Measurements from ENCODE around the gene MEF2A.

The MEF2A gene

DNA sequence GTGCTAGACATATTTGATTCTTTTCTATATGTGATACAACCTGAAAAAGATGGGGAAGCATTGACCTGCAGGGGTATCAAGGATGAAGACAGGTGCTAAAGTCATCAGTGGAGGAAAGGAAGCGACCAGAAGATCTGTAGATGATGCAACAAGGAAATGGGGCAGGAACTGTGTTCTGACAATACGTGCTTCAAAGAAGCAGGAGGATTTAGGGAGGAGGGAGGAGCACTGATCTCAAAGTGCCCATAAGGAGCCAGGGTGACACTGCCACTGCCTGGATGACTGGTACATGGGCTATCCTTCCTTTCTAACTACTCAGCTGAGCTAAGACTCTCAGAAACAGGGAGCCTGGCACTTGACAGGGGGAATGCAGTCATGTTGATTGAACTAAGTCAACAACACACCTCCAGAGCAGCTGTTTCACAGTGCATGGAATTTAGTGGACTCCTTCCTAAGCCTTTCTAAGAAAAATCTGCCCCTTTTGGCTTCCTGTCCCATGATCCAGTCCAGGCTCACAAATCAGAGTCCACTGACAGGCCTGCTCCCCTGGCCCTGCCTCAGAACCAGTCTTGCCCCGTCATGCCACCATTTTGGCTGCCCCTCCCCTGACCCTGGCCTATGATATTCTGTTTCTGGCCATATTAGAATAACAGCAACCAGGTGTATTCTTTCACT, 155.5 kb downstream of the MEF2A start:
- no peak overlapping the region for H3K4me3 ChIP-seq (ENCODE audit: low read depth, low read length)
- no peak for TF ChIP-seq CTCF (IDR thresholded peaks at IDR 0.05; ENCODE audit: insufficient read depth, low read depth, low read length, missing control alignments)
- no peak for DNase-seq (ENCODE audit: low read depth)

- DNase-seq (ENCODE audit: low read depth), result no peak
- no peak overlapping the region for H3K4me3 ChIP-seq (ENCODE audit: low read depth, low read length)
- TF ChIP-seq CTCF (IDR thresholded peaks at IDR 0.05; ENCODE audit: insufficient read depth, low read depth, low read length, missing control alignments), result no peak
Measured at GRCh38 chr15:99721896-99722295, 156.1 kb downstream of the MEF2A start.

DNA sequence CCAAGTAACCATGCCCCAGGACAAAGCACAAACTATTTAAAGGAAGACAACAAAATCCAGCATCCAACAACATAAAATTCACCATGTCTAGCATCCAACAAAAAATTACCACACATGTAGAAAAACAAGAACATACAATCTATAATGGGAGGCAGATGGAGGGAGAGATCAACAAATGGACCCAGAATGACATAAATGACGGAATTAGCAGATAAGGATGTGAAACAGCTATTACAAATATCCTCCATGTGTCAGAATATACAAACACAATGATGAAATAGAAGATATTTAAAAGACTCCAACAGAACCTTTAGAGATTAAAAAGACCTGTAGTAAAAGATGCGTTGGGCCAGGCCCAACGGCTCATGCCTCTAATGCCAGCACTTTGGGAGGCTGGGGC, 156.6 kb downstream of the MEF2A start:
- no peak for TF ChIP-seq CTCF (IDR thresholded peaks at IDR 0.05; ENCODE audit: insufficient read depth, low read depth, low read length, missing control alignments)
- H3K4me3 ChIP-seq (ENCODE audit: low read depth, low read length), result no peak overlapping the region
- no peak for DNase-seq (ENCODE audit: low read depth)

DNA sequence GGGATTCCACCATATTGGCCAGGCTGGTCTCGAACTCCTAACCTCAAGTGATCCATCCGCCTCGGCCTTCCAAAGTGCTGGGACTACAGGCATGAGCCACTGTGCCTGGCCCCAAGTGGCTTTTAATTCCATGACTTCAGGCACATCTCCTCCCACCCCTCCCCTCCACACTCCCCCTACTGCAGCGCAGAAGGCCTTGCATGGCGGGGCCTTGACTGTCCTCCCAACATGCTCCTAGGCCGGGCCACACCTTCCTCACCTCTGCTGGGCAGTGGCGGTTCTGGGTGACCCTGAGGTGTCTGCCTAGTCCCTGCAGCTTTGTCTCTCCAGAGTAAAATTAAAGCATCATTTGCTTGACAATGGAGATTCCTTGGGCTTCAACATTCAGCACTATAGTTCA, 160.5 kb downstream of the MEF2A start:
- TF ChIP-seq CTCF (IDR thresholded peaks at IDR 0.05; ENCODE audit: insufficient read depth, low read depth, low read length, missing control alignments), result no peak
- no peak for DNase-seq (ENCODE audit: low read depth)
- no peak overlapping the region for H3K4me3 ChIP-seq (ENCODE audit: low read depth, low read length)

- TF ChIP-seq CTCF (IDR thresholded peaks at IDR 0.05; ENCODE audit: insufficient read depth, low read depth, low read length, missing control alignments), result no peak
- DNase-seq (ENCODE audit: low read depth), result no peak
- H3K4me3 ChIP-seq (ENCODE audit: low read depth, low read length), result no peak overlapping the region
Measured at GRCh38 chr15:99727330-99727729, 161.5 kb downstream of the MEF2A start.

DNA sequence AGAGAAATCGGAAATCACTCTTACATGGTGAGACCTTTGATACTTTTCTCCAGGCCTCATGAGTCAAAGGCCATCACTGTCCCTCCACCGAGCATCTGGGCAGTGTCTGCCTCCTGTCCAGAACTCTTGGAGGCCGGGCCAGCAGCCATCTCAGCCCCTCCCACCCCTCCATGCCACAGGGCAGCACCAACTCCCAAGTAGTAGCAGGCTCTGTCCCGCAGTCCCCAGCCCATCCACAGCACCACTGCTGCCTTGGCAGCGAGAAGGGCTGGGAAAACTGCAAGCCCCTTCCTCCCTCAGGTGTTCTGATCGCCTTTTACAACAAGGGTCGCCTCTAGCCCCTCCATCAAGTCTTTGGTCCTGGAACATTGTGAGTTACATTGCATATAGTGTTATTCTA, 161.9 kb downstream of the MEF2A start:
- DNase-seq (ENCODE audit: low read depth), result no peak
- H3K4me3 ChIP-seq (ENCODE audit: low read depth, low read length), result no peak overlapping the region
- no peak for TF ChIP-seq CTCF (IDR thresholded peaks at IDR 0.05; ENCODE audit: insufficient read depth, low read depth, low read length, missing control alignments)

- H3K4me3 ChIP-seq (ENCODE audit: low read depth, low read length), result no peak overlapping the region
- no peak for DNase-seq (ENCODE audit: low read depth)
Measured at GRCh38 chr15:99728916-99729315, 163.1 kb downstream of the MEF2A start.

More at GRCh38 chr15:99728916-99729315, 163.1 kb downstream of the MEF2A start:
- no peak for TF ChIP-seq CTCF (IDR thresholded peaks at IDR 0.05; ENCODE audit: insufficient read depth, low read depth, low read length, missing control alignments)

Measured in GM12865 (cell line).